ENCODE data around the gene BDKRB2.

The BDKRB2 gene

DNA sequence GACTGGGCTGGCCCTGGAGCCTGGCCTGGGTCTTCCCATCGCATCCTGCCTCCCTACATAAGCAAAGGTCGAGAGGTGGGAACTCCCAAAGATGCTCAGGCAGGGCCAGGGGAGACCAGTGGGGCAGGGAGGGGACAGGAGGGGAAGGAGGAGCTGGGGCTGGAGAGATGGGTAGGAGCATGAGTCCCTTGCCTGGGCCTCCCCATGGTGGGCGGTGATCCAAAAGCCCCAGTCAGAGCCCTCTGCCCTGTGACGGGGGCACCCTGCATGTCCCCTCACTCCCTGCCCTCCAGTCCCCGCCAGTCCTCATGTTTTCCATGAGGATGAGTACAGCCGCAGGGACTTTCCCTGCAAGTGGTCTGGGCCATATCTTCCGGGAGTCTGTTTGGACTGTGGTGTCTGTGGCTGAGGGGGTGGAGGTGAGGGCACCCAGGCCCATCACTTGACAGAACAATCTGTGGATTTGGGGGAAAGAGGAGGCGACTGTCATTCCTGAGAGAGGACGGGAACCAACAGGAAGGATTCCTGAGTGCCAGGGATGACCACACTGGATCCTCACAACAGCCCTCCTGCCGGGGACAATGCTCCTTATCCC is 9.3 kb downstream of the BDKRB2 start:
- TF ChIP-seq GATA1 (IDR thresholded peaks at IDR 0.05; ENCODE audit: low read depth, low read length) (no peak), POLR2A (IDR thresholded peaks at IDR 0.05; ENCODE audit: low read length) (no peak)
- no peak for DNase-seq

DNA sequence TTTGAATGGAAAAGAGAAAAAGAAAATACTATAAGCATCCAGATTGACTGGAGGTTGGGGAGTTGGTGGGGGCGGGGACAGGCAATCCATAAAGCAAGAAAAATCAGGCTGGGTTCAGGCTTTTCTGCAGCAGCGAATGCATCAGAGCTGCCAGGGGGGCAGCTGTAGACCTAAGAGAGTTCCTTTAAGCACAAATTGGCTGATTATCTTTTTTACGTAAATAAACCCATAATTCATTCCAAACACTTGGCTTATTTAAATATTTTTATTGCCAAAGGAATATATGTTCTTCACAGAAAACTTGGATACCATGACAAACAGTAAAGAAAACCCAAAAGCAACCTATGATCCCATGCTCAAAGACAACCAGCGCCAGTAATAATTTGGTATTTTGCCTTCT is 10.2 kb downstream of the BDKRB2 start:
- no peak for DNase-seq
- no peak for TF ChIP-seq GATA1 (IDR thresholded peaks at IDR 0.05; ENCODE audit: low read depth, low read length)

DNA sequence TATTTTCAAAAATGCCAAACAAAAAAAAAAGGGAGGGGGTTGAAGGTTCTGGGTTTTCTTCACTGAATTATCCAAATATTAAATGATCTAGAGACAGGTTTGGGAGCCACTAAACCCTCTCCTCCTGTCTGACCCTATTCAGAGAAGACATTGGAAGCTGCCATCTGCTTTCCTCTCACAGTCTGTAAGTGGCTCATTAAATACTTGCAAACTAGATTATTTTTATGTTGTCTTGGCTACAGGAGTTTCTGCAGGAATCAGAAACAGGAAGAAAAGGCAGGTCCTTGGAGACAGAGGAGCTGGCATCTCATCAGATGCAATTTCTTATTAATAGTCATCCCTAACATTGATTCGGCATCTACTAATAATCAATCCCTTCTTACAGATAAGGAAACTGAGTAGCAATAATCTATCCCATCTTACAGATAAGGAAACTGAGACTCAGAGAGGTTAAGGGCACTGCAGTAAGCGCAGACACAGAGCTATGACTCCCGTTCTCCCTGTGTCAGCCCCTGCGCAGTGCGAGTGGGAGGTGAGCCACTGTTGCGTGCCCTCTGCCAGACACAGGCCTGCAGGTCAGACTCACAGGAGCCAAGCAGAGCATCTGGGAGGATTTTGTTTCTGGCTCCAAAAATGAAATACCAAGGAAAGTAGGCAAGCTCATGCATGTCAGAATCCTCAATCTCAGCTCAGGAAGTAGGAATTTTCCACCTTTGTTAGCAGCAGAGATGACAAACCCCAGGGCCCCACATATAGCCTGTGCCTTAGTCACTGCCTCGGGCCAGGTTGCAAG is 11.0 kb downstream of the BDKRB2 start:
- no peak for DNase-seq
- no peak for TF ChIP-seq GATA1 (IDR thresholded peaks at IDR 0.05; ENCODE audit: low read depth, low read length)
- TF ChIP-seq POLR2A (IDR thresholded peaks at IDR 0.05; ENCODE audit: low read length): no peak

DNA sequence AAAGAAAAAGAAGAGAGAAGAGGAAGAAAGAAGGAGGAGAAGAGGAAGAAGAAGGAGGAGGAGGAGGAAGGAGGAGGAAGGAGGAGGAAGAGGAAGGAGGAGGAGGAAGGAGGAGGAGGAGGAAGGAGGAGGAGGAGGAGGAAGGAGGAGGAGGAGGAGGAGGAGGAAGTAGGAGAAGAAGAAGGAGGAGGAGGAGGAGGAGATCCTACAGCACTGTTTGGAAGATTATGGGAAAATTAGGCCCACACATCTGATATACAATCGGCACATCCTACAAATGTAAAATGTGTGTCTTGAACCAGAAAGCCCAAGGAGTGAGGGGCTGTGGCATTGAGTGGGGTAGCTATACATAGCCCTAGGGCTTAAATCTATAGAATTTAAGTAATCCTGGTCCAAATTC is 12.0 kb downstream of the BDKRB2 start:
- no peak for TF ChIP-seq POLR2A (IDR thresholded peaks at IDR 0.05; ENCODE audit: low read length)
- no peak for TF ChIP-seq GATA1 (IDR thresholded peaks at IDR 0.05; ENCODE audit: low read depth, low read length)
- DNase-seq: no peak

DNA sequence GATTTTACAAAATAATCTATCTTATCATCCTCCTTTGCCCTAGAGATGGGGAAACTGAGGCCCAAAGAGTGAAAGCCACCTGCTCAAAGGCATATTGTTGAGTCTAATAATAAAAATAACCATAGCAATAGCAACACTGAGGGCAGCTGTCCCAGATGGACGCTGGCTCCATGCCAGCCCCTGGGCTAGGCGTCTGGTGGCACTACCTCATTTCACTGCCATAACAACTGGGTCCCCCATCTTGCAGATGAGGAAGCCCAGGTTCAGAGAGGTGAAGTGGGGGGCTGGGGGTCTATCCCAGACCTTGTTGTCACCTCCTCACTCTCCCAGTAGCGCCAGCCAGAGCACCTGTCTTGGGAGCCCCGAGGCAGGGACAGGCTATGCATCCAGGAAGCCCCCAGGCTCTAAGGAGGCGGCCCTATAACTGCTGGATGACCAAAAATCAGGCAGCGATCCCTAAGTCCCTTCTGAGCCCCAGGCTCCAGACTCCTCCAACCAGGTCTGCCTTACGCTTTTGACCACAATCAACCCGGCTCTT is 12.8 kb downstream of the BDKRB2 start:
- no peak for DNase-seq
- TF ChIP-seq GATA1 (IDR thresholded peaks at IDR 0.05; ENCODE audit: low read depth, low read length) (no peak), POLR2A (IDR thresholded peaks at IDR 0.05; ENCODE audit: low read length) (no peak)

DNA sequence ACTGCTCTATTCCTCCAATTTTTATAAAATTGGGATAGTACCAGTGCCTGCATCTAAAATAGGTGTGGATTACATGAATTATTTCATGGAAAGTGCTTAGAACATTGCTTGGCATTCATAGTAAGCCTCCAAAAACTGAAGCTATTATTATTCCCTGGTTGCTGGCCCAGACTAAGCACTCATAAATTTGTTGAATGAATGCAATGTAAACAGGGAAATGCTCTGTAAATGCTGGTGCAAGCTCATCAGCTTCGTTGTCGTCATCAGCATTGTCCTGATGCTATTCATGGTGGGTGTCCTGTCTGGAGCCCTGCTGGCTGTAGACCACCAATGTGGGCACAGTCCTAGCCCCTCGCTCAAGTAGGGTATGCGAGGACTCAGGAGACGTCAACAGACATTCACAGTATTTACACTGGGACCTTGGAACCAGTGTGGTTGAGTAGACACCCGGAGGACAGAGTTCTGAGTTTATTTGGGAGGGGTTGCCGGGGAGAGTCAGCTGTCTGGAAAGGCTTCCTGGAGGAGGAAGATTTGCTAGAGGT is 16.5 kb downstream of the BDKRB2 start:
- no peak for TF ChIP-seq POLR2A (IDR thresholded peaks at IDR 0.05; ENCODE audit: low read length)
- no peak for TF ChIP-seq GATA1 (IDR thresholded peaks at IDR 0.05; ENCODE audit: low read depth, low read length)
- DNase-seq: no peak

DNA sequence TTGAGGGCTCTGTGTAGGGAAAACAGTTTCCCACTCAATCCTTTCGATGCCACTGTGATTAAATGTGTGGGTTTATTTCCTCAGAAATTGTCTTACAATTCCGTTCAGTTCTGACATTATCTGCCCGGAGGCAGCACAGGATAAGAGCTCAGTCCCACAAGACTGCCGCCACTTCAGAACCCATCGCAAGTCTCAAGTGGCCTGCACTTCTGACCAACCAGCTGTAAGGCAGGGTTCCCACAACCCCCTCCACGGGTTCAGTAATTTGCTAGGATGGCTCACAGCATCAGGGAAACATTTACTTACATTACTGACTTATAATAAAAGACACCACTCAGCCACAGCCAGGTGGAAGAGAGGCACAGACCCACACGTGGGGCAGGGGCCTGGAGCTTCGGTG is 17.2 kb downstream of the BDKRB2 start:
- no peak for DNase-seq
- TF ChIP-seq GATA1 (IDR thresholded peaks at IDR 0.05; ENCODE audit: low read depth, low read length) (no peak), POLR2A (IDR thresholded peaks at IDR 0.05; ENCODE audit: low read length) (no peak)

DNA sequence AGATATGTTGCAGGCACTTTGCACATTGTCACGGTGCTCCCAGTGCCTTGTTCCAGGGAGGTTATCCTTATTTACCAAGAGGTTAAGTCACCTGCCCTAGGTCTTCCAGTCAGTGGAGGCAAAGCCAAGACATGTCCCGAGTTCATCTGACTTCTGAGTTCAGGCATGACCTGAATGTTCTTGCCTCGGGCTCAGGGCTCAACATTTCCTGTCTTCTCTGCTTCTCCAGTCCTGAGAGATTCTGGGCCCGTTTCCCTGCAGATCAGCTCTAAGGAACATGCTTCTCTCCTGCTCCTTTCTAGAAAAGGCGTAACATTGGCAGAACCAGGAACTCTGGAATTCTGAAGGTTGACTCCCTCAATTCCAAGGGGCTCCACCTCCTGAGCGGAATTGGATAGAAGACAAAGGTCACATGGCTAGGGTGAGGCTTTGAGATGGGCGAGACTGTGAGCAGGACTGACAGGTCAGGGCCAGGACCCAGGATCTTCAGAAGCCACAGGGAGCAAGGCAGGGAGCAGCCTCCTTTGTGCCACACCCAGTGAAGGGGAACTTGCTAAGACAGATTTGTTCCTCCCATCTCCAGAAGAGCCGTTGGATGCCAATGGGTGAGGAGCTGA is 19.9 kb downstream of the BDKRB2 start:
- TF ChIP-seq GATA1 (IDR thresholded peaks at IDR 0.05; ENCODE audit: low read depth, low read length): no peak
- no peak for TF ChIP-seq POLR2A (IDR thresholded peaks at IDR 0.05; ENCODE audit: low read length)
- DNase-seq: no peak

DNA sequence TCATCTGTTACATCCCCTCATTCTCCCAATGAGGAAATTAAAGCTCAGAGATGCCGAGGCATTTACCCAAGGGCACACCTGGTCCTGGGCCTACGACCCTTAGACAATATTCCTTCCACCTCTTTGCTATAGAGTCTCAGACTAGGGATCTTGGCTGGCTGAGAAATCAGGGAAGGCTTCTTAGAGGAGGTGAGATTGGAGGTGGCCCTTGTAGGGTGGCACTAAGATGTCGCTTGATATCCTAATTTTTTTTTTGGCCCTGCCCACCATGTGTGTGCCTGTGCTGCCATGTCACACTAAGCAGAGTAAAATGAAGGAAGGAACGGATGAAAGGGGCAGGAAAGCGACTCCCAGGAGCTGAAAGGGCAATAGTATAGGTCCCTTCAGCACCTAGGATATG is 20.6 kb downstream of the BDKRB2 start:
- TF ChIP-seq GATA1 (IDR thresholded peaks at IDR 0.05; ENCODE audit: low read depth, low read length): no peak
- no peak for TF ChIP-seq POLR2A (IDR thresholded peaks at IDR 0.05; ENCODE audit: low read length)
- no peak for DNase-seq

DNA sequence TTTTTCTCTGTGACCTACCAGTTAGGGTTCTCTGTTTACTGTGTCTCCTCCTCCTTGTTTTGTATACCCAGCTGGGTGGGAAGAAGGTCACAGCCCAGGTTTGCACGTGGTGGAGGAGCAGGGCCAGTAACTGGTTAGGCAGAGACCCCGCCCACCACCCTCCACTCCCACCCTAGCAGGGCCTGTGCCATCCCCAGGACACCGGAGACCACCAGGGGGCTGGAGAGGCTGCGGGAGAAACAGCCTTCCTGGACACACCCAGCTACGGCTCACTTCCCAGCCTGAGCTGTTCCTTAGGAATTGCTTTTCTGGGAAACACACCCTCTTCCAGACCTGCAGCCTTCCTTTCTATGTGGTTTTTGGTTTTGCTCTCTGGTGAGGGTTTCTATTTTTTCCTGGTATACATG is 21.1 kb downstream of the BDKRB2 start:
- no peak for DNase-seq
- TF ChIP-seq POLR2A (IDR thresholded peaks at IDR 0.05; ENCODE audit: low read length): no peak
- no peak for TF ChIP-seq GATA1 (IDR thresholded peaks at IDR 0.05; ENCODE audit: low read depth, low read length)

DNA sequence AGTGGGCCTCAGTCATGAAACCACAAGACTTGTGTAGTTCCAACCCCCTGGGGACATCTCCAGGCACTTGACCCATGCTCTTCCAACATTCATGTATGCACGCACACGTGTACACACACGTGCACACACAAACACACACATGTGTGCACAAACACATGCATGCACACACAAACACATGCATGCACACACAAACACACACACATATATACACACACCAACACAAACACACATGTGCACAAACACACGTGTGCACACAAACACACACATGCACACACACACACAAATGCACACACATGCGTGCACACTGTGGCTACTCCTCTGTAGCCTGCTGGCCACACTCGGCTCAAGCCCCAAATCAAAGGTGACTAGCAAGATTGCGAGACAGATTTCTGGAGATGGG is 22.8 kb downstream of the BDKRB2 start:
- DNase-seq: no peak
- TF ChIP-seq GATA1 (IDR thresholded peaks at IDR 0.05; ENCODE audit: low read depth, low read length) (no peak), POLR2A (IDR thresholded peaks at IDR 0.05; ENCODE audit: low read length) (no peak)

DNA sequence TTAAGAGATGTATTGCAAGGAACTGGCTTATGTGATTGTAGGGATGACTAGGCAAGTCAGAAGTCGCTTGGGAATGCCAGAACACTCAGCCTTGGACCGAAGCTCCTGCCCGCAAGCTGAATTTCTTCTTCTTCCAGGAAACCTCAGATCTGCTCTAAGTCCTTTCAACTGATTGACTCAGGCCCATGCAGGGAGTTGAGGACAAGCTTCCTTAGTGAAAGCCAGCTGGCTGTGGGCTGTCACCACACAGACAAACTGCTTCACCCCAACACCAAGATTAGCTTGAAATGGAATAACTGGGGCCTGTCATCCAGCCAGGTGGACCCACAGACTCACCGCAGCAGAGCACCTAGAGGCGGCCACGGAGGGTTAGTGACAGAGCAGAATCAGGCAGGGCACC is 24.7 kb downstream of the BDKRB2 start:
- TF ChIP-seq POLR2A (IDR thresholded peaks at IDR 0.05; ENCODE audit: low read length): no peak
- no peak for DNase-seq

DNA sequence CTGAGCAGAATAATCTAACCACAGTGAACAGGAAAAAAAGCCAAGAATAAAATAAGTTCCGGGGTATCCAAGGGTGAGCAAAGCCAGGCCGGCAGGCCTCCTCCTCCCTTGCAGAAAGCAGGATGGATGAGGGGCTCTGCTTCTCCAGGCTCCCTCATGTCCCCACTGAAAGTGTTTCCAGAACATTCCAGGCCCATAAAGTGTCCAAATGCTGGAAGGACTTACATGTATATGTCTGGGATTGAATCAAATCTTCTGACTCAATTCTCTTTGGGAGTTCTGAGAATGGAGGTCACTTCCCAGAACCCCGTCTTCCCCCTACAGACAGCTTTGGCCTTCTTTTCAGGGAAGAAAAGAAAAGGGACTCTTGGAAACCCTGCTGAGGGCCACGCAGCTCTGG is 26.4 kb downstream of the BDKRB2 start:
- TF ChIP-seq POLR2A (IDR thresholded peaks at IDR 0.05; ENCODE audit: low read length) (no peak), GATA1 (IDR thresholded peaks at IDR 0.05; ENCODE audit: low read depth, low read length) (no peak)

DNA sequence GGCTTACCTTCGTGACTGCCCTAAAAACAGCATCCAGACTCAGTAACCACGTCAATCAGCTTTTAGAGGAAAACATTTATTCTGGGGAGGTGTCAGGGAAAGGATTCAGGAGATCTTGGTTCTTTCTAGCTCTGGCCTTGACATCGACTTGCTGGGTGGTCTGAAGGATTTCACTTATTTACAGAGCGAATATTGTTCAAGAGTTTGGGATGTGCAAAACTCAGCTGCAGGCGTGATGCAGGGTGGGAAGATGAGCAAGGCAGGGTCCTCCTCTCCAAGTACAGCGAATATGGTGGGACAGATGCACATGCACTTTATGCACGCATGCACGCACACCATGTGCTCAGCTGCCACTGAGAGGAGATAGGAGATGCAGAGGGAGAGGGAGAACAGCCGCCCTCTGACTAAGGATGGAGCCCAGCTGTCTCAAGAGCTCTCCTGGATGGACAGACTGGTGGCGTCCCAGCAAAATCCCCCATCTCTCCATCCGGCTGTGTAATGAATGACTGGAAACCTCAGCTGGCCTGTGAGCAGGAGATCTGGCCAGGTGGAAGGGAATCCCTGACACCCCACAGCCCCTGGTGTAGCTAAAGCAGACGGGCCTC is 27.0 kb downstream of the BDKRB2 start:
- no peak for DNase-seq

More for the DNA sequence above, 26.4 kb downstream of the BDKRB2 start:
- DNase-seq: no peak

More for the DNA sequence above, 27.0 kb downstream of the BDKRB2 start:
- TF ChIP-seq POLR2A (IDR thresholded peaks at IDR 0.05; ENCODE audit: low read length): no peak
- TF ChIP-seq GATA1 (IDR thresholded peaks at IDR 0.05; ENCODE audit: low read depth, low read length): no peak
